Measurements from ENCODE around the gene CENPU.

Gene CENPU

DNA sequence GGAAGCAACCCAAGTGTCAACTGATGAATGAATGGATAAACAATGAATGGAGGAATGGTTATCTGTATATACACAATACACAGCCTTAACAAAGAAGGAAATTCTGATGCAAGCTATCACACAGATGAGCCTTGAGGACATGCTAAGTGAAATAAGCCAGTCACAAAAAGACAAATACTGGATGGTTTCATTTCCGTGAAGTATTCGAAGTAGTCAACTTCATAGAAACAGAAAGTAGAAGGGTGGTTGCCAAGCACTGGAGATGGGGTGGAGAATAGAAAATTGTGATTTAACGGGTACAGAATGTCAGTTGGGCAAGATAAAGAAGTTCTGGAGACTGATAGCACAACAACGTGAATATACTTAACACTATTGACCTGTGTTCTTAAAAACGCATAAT lies 28.2 kb downstream of the CENPU start:
- DNase-seq, result no peak

DNA sequence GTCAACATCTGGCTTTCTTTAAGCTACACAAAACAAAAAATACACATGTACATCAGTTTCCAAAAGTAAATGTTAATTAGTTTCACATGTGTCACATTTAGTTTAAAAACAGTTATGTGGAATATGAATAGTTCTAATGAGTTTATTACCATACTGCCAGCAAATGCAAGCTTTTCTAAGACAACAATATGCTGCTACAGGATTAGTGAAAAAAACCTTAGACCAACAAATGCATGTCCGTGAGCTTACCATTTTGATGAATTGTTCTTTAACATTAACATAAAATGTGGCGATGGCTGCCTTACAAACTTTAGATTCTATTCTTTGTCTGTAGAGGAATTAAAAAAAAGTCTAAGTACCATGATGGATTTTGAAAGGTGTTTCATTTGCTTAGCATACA lies 31.8 kb downstream of the CENPU start:
- DNase-seq, result no peak

DNA sequence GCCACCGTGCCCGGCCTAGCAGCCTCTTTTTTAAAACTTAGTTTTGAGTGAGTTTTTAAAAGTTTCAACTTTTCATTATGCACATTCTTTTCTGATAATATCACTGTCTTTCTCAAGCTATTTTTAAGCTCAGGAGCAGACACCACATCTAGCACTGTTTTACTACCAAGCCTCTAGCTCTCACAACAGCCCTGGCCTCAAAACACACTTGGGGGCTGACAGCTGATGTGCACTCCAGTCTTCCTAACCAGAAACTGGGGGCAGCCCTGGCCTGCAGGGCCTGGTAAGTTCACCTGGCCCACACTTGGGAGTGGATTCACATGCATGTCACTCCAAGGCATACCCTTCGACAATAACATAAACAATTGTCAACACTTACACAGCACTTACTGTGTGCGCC lies 34.0 kb downstream of the CENPU start:
- no peak for DNase-seq

- no peak for DNase-seq
These were observed 35.9 kb downstream of the CENPU start for GRCh38 chr4:184697956-184698355.

DNA sequence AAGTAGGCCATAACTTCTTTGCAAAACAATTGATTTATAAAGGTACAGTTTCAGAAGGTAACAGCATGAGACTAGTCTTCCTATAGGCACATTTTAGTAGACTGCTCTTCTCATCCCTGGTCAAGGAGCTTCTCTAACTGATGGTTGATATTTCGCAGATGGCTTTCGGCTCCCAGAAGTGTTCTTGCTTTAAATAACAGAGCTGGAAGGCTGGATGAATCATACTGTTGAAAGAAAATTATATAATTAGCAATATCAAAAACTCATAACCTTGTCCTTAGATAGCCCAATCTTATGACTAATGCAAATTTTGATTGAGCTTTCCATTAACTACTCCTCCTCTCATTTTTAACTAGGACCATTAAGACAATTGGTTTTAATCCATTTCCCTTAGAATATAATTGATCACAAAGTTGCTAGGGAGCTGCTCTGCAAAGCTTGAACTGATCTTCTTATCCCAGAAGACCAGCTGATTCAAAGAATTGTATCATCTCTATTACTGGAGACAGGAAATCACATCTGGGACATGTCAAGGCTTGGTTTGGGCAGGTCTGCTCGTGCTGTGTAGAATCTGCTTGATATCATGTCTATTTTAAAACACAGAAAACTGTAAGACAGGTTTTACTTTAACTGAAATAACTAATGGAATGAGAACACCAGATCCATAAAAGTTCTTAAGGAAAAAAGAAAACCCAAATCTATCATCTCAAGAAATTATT lies 38.6 kb downstream of the CENPU start:
- no peak for DNase-seq

- DNase-seq, result no peak
These were observed 39.4 kb downstream of the CENPU start for GRCh38 chr4:184694412-184694956.

GRCh38 chr4:184693056-184693455 lies 40.8 kb downstream of the CENPU start:
- no peak for DNase-seq

- DNase-seq, result no peak
These were observed 44.2 kb downstream of the CENPU start for GRCh38 chr4:184689681-184690080.

GRCh38 chr4:184688447-184688846 lies 45.4 kb downstream of the CENPU start:
- no peak for DNase-seq

DNA sequence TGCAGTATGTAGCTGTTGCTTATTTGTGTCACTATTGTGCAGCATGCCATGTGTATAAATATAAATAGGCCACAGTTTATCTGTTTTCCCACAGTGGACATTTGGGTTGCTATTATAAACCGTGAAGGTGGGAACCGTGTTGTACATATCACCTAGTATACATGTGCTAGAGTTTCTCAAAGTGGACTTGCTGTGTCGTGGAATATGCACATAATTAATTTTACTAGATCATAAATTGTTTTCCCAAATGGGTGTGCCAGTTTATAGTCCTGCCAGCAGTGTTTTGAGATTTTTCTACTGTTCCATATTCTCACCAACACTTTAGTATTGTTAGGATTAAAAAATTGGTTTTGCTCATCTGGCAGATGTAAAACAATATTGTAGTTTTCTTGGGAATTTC lies 45.9 kb downstream of the CENPU start:
- DNase-seq, result no peak

GRCh38 chr4:184684491-184685189 lies 49.3 kb downstream of the CENPU start:
- peak; percentile 90 to 96 for DNase-seq

DNA sequence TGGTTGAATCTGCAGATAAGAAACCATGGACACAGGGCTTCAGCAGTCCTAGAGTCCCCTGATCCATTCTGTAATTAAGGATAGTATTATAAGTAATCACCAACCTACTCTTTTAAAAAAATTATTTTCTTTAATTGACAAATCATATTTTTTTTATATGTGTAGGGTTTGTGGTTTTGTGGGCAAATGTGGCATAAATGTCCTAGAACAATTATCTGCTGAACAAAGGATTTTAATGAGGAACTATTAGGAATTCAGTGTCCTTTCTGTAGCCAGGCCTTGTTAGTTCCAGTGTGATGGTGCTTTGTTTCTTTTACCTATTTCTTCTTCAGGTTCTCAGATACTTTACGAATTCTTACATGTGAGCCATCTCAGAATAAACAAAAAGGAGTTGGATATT lies 52.0 kb downstream of the CENPU start:
- DNase-seq, result no peak

- DNase-seq, result no peak
These were observed 53.2 kb downstream of the CENPU start for GRCh38 chr4:184680698-184681097.

- no peak for DNase-seq
These were observed 57.9 kb downstream of the CENPU start for GRCh38 chr4:184675821-184676492.

- DNase-seq, result no peak
These were observed 58.9 kb downstream of the CENPU start for GRCh38 chr4:184675018-184675417.

GRCh38 chr4:184674011-184674410 lies 59.9 kb downstream of the CENPU start:
- DNase-seq, result no peak

- no peak for DNase-seq
These were observed 61.2 kb downstream of the CENPU start for GRCh38 chr4:184672741-184673140.

GRCh38 chr4:184671101-184671500 lies 62.8 kb downstream of the CENPU start:
- DNase-seq, result no peak

- DNase-seq, result no peak
These were observed 64.6 kb downstream of the CENPU start for GRCh38 chr4:184669251-184669650.

DNA sequence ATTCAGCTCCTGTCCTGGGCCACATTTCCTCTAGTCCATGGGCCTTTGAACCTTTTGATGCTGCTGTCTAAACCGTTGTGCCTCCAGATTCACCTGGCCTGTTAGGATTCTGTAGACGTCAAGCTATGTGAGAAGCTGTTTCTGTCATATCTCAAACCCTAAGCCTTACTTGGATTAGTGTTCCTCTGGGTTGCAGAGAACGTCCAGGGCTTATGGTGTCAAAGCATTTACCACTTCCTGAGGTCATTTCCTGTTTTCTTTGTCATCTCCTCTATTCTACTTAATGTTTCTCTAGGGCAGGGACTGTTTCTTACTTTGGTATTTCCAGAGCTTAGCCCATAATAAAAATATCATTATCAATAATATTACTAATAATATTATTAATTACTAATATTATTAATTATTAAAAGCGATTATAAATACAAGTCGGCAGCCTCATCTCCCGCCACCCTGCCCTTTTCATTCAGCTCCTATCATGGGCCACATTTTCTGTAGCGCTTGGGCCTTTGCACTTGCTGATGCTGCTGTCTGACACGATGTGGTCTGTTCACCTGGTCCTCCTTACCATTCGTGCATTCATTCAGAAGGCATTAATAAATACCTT lies 65.3 kb downstream of the CENPU start:
- DNase-seq, result peak; percentile 18 to 29

DNA sequence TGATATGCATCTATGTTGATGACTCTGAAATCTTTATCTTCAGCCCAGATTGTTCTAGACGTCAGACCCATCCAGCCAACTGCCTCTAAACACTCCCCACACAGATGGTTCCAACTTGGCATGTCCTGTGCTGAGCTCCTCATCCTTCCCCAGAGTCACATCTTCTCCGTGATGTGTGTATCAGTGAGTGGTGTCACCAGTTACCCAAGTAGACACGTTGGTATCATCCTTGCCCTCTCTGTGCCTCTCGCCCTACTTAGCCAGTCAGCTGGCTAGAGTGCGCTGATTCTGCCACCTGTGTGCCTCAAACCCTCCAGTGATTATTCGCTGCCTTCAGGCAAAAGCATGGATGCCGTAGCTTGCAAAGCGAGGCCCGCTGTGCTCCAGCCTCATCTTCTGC lies 65.8 kb downstream of the CENPU start:
- no peak for DNase-seq

DNA sequence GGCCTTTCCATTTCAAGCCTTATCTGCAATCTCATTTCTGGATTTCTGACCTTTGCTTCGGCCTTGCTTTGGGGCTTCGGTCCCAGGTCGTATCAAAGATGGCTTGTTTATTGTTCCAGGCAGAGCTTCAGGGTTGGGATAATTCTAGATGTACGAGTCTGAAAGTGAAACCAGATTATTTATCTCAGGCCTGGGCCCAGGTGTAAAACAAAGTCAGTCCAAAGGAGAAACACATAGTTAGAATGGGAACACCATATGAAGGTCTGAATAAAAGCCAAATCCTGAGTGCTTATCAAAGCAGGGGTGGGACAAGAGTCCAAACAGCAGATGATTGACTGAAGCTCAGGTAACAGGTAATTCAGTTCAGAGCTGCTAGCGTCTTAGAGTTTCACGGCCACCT lies 67.2 kb downstream of the CENPU start:
- no peak for DNase-seq

GRCh38 chr4:184664445-184665210 lies 69.3 kb downstream of the CENPU start:
- peak; percentile 17 to 41 for DNase-seq
